Endothelial cell of hepatic sinusoid (primary cell): Measurements from ENCODE around the gene MCTS1.
"Not testable (repeated sequence)": the region's sequence is repeated elsewhere in the genome, so short reads cannot be mapped to it uniquely, and the experiment has no call there.

Experiments used
- in situ Hi-C: cut with HindIII; loops from 2 replicates; pipeline ENCODE4 v1.10.0; 2017; ENCODE audit warnings: low sequenced_read_pairs

Gene MCTS1

GRCh38 chrX:120625371-120625770 is 21.5 kb downstream of the MCTS1 start:
- in situ Hi-C loops = no loop called here

DNA sequence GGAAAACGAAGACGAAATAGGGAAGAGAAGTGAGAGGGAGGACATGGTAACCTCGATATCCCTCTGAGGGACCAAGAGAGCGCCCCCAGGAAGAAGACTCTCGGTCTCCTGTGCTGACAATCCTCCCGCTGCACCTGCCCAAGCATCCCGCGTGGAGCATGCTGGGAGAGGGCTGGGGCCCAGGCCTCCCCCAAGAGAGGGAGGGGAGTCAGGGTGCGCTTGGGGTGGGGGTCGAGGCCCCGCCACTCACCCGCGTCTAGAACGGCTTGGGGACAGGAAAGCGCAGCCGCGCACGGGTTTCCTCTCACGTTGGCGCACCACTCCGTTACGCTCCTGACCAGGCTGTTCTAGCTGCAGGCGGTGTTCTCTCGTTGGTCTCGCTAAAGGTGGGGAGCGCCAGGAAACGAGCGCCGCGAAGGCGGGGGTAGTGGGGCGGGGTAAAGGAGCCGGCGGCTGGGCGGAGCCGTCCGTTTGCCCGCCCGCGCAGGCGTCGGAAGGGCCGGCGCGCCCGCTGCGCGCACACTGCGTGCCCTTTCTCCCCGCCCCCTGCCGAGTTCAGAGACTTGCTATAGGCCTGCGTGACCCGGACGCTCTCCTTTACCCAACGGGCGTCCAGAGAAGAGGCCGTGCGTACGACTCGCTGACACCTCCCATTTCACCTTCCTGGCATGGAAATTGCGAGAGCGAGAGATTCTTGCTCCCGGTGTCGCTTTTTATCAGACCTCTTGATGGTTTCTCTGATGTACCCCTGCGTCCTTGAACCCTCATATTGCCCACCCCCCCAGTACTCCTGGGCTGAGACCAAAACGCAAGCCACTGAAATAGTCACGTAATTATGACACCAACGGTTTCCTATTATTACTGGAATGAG is 26.0 kb downstream of the MCTS1 start, which contains the start of gene C1GALT1C1:
Gene C1GALT1C1, minus strand, starts transcription at position 388 of the 871 bp plus-strand sequence. CDS start 2,888 bp downstream, outside the sequence.
- in situ Hi-C loops = no loop called here

- in situ Hi-C loops = no loop called here
Measured at GRCh38 chrX:120638619-120639018, 34.7 kb downstream of the MCTS1 start.

GRCh38 chrX:120642871-120643270 is 39.0 kb downstream of the MCTS1 start:
- in situ Hi-C loops = no loop called here

DNA sequence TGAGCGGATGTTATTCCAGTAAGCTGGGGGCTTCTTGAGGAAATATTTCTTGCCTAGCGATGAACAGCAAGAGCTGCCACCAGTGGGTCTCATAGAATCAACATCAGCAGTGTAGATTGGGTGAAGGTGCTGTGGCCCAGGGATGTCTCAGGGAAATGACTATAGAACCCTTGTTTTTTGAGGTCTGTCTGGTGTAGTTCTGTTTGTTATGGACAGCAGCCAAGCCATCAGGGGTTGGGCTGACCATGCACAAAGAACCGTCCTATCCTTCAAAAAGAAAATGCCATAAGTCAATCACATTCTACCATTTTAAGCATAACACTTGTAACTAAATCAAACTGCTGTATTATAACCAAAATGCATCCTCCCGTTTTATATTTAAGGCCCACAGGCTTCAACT is 43.2 kb downstream of the MCTS1 start:
- in situ Hi-C loops = no loop called here

GRCh38 chrX:120652256-120652655 is 48.4 kb downstream of the MCTS1 start:
- in situ Hi-C loops = not testable (repeated sequence)

DNA sequence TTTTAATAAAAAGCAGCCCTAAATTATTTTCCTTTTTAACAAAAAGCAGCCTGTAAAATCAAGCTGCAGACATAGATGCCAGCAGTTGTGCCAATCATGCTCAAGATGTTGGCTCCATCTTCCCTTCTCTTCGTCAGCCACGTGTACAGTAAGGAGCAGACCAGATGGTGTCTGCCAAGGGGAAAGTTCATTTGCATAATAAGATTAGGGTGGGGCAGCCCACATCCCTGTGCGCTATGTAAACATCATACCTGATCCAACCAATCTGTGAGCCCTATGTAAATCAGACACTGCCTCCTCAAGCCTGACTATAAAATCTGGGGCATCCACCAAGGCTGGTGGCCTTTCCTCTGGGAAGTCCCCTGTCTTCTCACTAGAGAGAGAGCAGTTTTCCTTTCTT is 49.1 kb downstream of the MCTS1 start:
- in situ Hi-C loops = no loop called here

- in situ Hi-C loops = no loop called here
Measured at GRCh38 chrX:120660637-120661036, 56.7 kb downstream of the MCTS1 start.
